WERI-Rb-1 (cell line): ENCODE results near the gene KCNH5.

Experiments
- DNase-seq: peaks from one replicate; pipeline ENCODE4 v3.0.0-alpha.2; 2020
- H3K27ac ChIP-seq: fragments of 250-450 bp; sonication (Bioruptor Pico); 2 replicates; pipeline ENCODE4 v1.5.1; 2020; ENCODE audit warnings: mild to moderate bottlenecking, moderate library complexity
- H3K27me3 ChIP-seq: fragments of 250-450 bp; sonication (Bioruptor Pico); 2 replicates; pipeline ENCODE4 v1.5.1; 2021; ENCODE audit warnings: mild to moderate bottlenecking, low read depth, moderate library complexity; ENCODE audit not compliant: insufficient read depth, severe bottlenecking
- H3K36me3 ChIP-seq: fragments of 250-450 bp; sonication (Bioruptor Pico); 2 replicates; pipeline ENCODE4 v1.5.1; 2020; ENCODE audit warnings: mild to moderate bottlenecking, moderate library complexity
- H3K4me3 ChIP-seq: 2 replicates; pipeline ENCODE4 v1.5.1; 2011; ENCODE audit warnings: low read depth, mild to moderate bottlenecking, control low read depth, low read length
- H3K9me3 ChIP-seq: fragments of 250-450 bp; sonication (Bioruptor Pico); 2 replicates; pipeline ENCODE4 v1.5.1; 2021; ENCODE audit warnings: mild to moderate bottlenecking, moderate library complexity; ENCODE audit not compliant: severe bottlenecking
- TF ChIP-seq, protein P1 (sequence below): IDR thresholded peaks from 2 replicates; pipeline ENCODE4 v1.5.1; 2011; ENCODE audit warnings: low read depth, mild to moderate bottlenecking, control low read depth, inconsistent platforms, low read length

Gene KCNH5

GRCh38 chr14:62682208-62682607 is 363.1 kb downstream of the KCNH5 start:
- TF ChIP-seq, protein P1, sequence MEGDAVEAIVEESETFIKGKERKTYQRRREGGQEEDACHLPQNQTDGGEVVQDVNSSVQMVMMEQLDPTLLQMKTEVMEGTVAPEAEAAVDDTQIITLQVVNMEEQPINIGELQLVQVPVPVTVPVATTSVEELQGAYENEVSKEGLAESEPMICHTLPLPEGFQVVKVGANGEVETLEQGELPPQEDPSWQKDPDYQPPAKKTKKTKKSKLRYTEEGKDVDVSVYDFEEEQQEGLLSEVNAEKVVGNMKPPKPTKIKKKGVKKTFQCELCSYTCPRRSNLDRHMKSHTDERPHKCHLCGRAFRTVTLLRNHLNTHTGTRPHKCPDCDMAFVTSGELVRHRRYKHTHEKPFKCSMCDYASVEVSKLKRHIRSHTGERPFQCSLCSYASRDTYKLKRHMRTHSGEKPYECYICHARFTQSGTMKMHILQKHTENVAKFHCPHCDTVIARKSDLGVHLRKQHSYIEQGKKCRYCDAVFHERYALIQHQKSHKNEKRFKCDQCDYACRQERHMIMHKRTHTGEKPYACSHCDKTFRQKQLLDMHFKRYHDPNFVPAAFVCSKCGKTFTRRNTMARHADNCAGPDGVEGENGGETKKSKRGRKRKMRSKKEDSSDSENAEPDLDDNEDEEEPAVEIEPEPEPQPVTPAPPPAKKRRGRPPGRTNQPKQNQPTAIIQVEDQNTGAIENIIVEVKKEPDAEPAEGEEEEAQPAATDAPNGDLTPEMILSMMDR: no peak
- no peaks in the 10 kb centered on the region for H3K9me3 ChIP-seq
- no peaks in the 10 kb centered on the region for H3K27me3 ChIP-seq
- no peak overlapping the region for H3K4me3 ChIP-seq
- H3K27ac ChIP-seq: no peak overlapping the region
- DNase-seq: no peak
- no peaks in the 10 kb centered on the region for H3K36me3 ChIP-seq

DNA sequence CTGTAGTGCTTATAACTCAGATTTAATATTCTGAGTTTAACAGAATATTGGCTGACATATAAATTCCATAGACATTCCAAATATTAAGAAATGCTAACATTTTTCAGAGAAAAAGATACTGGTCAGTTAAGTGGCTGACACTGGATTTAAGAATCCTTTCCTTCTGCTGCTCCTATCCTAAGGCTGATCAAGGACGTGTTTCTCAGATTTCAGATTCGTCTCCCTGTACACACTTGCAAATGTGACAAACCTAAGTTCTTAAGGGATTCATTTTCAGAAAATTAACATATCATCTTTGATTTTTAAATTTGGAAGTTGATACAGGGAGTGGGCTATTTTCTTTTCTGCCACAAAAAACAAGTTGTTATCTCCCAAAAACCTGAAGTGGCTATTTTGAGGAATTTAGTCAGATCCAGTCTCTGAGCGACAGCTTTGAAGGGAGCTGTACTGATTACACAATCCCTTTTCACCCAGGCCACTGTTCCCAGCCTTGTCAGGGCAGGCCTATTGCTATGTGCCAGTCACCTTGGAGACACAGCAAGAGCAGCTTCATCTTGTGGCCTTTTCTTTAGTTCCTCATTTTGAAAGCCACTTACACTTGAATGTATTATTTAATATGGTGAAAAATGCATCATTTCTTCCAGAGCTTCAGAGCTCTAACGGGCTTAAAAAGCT is 370.6 kb downstream of the KCNH5 start:
- TF ChIP-seq, protein P1: no peak
- no peak for DNase-seq
- H3K36me3 ChIP-seq: no peaks in the 10 kb centered on the region
- no peaks in the 10 kb centered on the region for H3K27me3 ChIP-seq
- H3K9me3 ChIP-seq: no peaks in the 10 kb centered on the region
- no peak overlapping the region for H3K4me3 ChIP-seq
- H3K27ac ChIP-seq: no peak overlapping the region

- Histone ChIP-seq H3K27ac (no peak overlapping the region), H3K36me3 (no peaks in the 10 kb centered on the region), H3K27me3 (no peaks in the 10 kb centered on the region), H3K9me3 (no peaks in the 10 kb centered on the region), H3K4me3 (no peak overlapping the region)
- TF ChIP-seq, protein P1: no peak
- DNase-seq: no peak
Measured at GRCh38 chr14:62673014-62673755, 372.1 kb downstream of the KCNH5 start.

DNA sequence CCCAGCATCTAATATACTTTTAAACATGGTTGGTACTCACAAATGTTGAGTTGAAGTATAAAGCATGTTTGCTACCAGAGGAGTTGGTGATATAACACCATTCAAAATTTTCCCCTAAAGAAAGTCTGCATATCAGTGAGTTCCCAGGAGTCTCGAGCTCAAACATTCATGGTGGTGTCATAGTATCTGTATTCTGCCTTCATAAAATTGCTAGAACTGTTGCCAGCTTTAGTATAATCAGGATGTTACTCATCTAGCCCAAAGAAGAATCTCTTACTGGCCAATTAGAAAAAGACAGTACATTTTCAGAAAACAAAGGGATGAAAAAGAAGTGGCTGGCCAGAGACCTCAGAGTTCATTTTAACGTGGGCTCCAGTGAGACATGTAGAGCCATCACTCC is 374.7 kb downstream of the KCNH5 start:
- no peaks in the 10 kb centered on the region for H3K36me3 ChIP-seq
- TF ChIP-seq, protein P1: no peak
- H3K27me3 ChIP-seq: no peaks in the 10 kb centered on the region
- H3K9me3 ChIP-seq: no peaks in the 10 kb centered on the region
- DNase-seq: no peak
- H3K4me3 ChIP-seq: no peak overlapping the region
- H3K27ac ChIP-seq: no peak overlapping the region

DNA sequence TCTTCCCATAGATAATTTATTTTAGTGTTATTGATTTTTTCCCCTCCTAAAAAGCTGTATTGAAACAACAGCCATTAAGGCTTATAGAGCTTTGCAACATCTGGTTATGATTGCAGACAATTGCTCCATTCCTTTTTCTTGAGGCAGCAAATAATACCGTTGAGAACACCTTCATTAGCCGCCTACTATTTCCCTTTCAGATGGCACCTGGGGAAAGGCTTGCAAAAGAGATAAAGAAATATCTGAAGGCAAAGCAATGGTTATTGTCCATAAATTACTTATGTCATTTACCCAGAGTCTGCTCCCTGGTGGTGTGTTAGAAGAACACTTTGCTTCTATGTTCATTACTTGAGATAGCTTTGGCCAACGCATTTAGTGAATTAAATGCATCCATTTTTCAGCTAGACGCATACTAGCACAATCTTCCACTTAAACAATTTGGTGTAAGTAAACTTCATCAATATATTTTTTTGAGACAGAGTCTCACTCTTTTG is 377.8 kb downstream of the KCNH5 start:
- Histone ChIP-seq H3K4me3 (no peak overlapping the region), H3K27ac (no peak overlapping the region), H3K27me3 (no peaks in the 10 kb centered on the region), H3K9me3 (no peaks in the 10 kb centered on the region), H3K36me3 (no peaks in the 10 kb centered on the region)
- TF ChIP-seq, protein P1: no peak
- DNase-seq: no peak
